A549 treated with RU486 at 1 μM for 4 hours (cell line): ENCODE data around the gene DHDH. TPM values are rescaled to one million over a fixed set of nuclear protein-coding genes. Genes with fewer than 3 reads are reported as not detected.

Experiments used
- total RNA-seq: library from RNA; stranded (reverse); fragments of 200-300 nt; extraction: Qiagen RNA extraction; gene quantifications from 5 replicates; pipeline ENCODE4 v1.2.3, GENCODE V29; 2022; ENCODE audit warnings: low read depth

The DHDH gene
- 1.1 to 2.1 TPM (median 1.5 TPM) in 5 replicates for total RNA-seq

DNA sequence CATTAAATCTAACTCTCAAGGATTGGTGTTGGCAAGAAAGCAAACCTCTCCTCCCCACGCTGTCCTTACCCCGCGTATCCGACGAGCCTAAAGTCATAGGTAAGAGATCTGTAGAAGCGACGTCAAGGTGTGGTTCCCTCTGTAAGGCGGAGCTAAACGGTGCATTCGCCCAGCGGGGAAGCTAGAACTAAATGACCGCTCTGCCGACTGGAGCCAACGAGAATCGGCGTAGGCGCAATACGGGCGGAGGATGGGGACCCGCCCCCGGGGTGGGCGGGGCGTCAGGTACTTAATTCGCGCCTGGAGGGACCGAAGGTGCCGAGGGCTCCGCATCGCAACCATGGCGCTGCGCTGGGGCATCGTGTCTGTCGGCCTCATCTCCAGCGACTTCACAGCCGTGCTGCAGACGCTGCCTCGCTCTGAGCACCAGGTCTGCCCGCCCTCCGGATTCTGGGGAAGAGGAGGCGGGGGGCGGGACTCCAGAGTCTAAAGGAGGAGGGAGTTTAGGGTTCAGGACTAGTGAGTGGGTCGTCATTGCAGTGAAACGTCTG is at the start of gene DHDH:
TSS of gene DHDH (plus strand) at position 318 of the 551 bp plus-strand sequence. CDS start at position 341, 23 bp downstream.

GRCh38 chr19:48899781-48900476 is 33.6 kb upstream of the DHDH start, which contains the start of gene NUCB1:
Gene NUCB1, plus strand, starts transcription at chr19:48900312. Its CDS starts 485 bp downstream, at chr19:48900797.

GRCh38 chr19:48954595-48955307 is 21.3 kb downstream of the DHDH start, which contains the start of gene BAX:
Gene BAX, plus strand, starts transcription at chr19:48954875. Its CDS starts 54 bp downstream, at chr19:48954929.

GRCh38 chr19:48965040-48965805 is 31.7 kb downstream of the DHDH start, which contains the start of gene FTL:
Gene FTL, plus strand, starts transcription at chr19:48965309. Its CDS starts 199 bp downstream, at chr19:48965508.

DNA sequence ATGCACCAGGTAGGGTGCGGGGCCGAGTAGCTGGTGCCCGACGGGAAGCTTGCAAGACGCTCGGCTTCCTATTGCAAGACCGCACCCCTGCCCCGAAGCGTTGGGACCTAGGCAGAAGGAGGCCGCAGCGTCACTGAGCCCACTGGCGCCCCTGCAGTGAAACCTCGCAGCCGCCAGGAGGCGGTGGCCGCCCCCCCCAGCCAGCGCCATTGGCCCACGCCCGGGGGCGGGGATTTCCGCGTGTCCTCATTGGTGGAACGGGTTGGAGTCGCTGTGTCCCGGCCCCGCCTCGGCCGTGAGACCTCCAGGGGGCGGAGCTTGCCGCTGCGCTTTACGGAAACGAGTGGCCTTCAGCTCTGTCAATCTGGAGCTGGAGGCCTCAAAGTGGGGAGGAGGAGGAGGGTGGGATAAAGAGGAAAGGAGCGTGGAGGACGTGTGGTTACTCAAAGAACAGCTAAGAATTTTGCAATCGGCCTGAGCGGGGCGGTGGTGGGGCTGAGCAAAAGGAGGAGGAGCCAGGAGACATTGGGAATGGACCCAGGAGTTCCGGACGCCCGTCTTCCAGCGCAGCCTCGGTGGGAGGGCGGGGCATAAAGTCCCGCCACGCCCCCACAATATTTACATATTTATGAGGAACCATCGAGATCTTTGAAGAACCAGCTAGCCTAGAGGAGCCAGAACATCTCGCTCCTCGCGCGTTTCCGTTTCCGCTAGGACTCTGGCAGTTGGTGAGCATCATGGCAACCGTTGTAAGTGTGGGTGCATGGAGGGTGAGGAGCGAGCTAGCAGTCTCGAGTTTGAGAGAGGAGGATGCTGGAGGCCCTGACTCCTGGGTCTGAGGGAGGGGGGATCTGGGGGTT is 59.9 kb downstream of the DHDH start, which contains the start of the genes GYS1 and RUVBL2:
TSS of gene GYS1 (minus strand) at position 135 of the 860 bp plus-strand sequence. CDS start 197 bp downstream, outside the sequence.
TSS of gene RUVBL2 (plus strand) at position 713 of the 860 bp plus-strand sequence. CDS start at position 738, 25 bp downstream.

Other genes with a start within 250 kb of the DHDH start
- not detected in 5 replicates for gene FUT2, start 237.7 kb upstream of the DHDH start, total RNA-seq
- gene MAMSTR, start 214.0 kb upstream of the DHDH start, total RNA-seq = 0.26 to 0.72 TPM (median 0.41 TPM) in 5 replicates
- 0.29 to 0.75 TPM (median 0.46 TPM) in 5 replicates for gene RASIP1, start 193.1 kb upstream of the DHDH start, total RNA-seq
- not detected in 5 replicates for gene IZUMO1, start 186.8 kb upstream of the DHDH start, total RNA-seq
- 0.06 to 0.13 TPM (median 0.07 TPM) in 5 replicates for gene FUT1, start 181.1 kb upstream of the DHDH start, total RNA-seq
- gene FGF21, start 178.2 kb upstream of the DHDH start, total RNA-seq = not detected in 5 replicates
- 47.2 to 60.5 TPM (median 56.7 TPM) in 5 replicates for gene BCAT2, start 122.7 kb upstream of the DHDH start, total RNA-seq
- 13.4 to 17.0 TPM (median 14.8 TPM) in 5 replicates for gene HSD17B14, start 97.2 kb upstream of the DHDH start, total RNA-seq
- 1.5 to 3.0 TPM (median 2.4 TPM) in 5 replicates for gene PLEKHA4, start 65.1 kb upstream of the DHDH start, total RNA-seq
- gene PPP1R15A, start 61.3 kb upstream of the DHDH start, total RNA-seq = 98.8 to 159 TPM (median 116 TPM) in 5 replicates
- not detected in 5 replicates for gene TULP2, start 35.0 kb upstream of the DHDH start, total RNA-seq
- 180 to 229 TPM (median 200 TPM) in 5 replicates for gene NUCB1, start 33.4 kb upstream of the DHDH start, total RNA-seq
- 272 to 404 TPM (median 350 TPM) in 5 replicates for gene BAX, start 21.2 kb downstream of the DHDH start, total RNA-seq
- gene FTL, start 31.6 kb downstream of the DHDH start, total RNA-seq = 18,656 to 25,483 TPM (median 19,849 TPM) in 5 replicates
- 16.4 to 21.4 TPM (median 17.5 TPM) in 5 replicates for gene GYS1, start 59.6 kb downstream of the DHDH start, total RNA-seq
- 230 to 241 TPM (median 232 TPM) in 5 replicates for gene RUVBL2, start 60.2 kb downstream of the DHDH start, total RNA-seq
- gene LHB, start 83.4 kb downstream of the DHDH start, total RNA-seq = not detected in 5 replicates
- gene CGB3, start 90.6 kb downstream of the DHDH start, total RNA-seq = 0.38 TPM in 1 of 5 replicates, not detected in the others
- 0.54 to 0.67 TPM in 2 of 5 replicates, not detected in the others for gene CGB2, start 98.2 kb downstream of the DHDH start, total RNA-seq
- not detected in 5 replicates for gene CGB1, start 103.2 kb downstream of the DHDH start, total RNA-seq
- gene CGB5, start 110.1 kb downstream of the DHDH start, total RNA-seq = 0.90 to 1.4 TPM (median 1.1 TPM) in 5 replicates
- 3.3 to 5.1 TPM (median 4.0 TPM) in 5 replicates for gene CGB8, start 115.4 kb downstream of the DHDH start, total RNA-seq
- gene CGB7, start 124.0 kb downstream of the DHDH start, total RNA-seq = 0.16 to 0.82 TPM (median 0.61 TPM) in 5 replicates
- 0.17 to 0.65 TPM (median 0.29 TPM) in 5 replicates for gene NTF4, start 131.1 kb downstream of the DHDH start, total RNA-seq
- gene KCNA7, start 139.0 kb downstream of the DHDH start, total RNA-seq = not detected in 5 replicates
- gene SNRNP70, start 151.8 kb downstream of the DHDH start, total RNA-seq = 293 to 368 TPM (median 338 TPM) in 5 replicates
- 3.7 to 7.7 TPM (median 5.3 TPM) in 5 replicates for gene LIN7B, start 180.7 kb downstream of the DHDH start, total RNA-seq
- 0.93 to 3.1 TPM (median 2.2 TPM) in 5 replicates for gene C19orf73, start 185.4 kb downstream of the DHDH start, total RNA-seq
- gene PPFIA3, start 185.8 kb downstream of the DHDH start, total RNA-seq = 5.5 to 8.9 TPM (median 7.7 TPM) in 5 replicates
- gene HRC, start 221.7 kb downstream of the DHDH start, total RNA-seq = not detected in 5 replicates
- 6.4 to 10.4 TPM (median 9.5 TPM) in 5 replicates for gene TRPM4, start 224.1 kb downstream of the DHDH start, total RNA-seq